Mesangial cell (primary cell): ENCODE data around the gene CCDC188. TPM values are rescaled to one million over a fixed set of nuclear protein-coding genes. Genes with fewer than 3 reads are reported as not detected.

Experiments used
- total RNA-seq: library from RNA; depleted of rRNA; stranded (reverse); fragments of >200 nt; gene quantifications from 2 replicates; pipeline ENCODE4 v1.2.3, GENCODE V29; 2015

The CCDC188 gene
- 0.25 TPM in 1 of 2 replicates, not detected in the other for total RNA-seq

DNA sequence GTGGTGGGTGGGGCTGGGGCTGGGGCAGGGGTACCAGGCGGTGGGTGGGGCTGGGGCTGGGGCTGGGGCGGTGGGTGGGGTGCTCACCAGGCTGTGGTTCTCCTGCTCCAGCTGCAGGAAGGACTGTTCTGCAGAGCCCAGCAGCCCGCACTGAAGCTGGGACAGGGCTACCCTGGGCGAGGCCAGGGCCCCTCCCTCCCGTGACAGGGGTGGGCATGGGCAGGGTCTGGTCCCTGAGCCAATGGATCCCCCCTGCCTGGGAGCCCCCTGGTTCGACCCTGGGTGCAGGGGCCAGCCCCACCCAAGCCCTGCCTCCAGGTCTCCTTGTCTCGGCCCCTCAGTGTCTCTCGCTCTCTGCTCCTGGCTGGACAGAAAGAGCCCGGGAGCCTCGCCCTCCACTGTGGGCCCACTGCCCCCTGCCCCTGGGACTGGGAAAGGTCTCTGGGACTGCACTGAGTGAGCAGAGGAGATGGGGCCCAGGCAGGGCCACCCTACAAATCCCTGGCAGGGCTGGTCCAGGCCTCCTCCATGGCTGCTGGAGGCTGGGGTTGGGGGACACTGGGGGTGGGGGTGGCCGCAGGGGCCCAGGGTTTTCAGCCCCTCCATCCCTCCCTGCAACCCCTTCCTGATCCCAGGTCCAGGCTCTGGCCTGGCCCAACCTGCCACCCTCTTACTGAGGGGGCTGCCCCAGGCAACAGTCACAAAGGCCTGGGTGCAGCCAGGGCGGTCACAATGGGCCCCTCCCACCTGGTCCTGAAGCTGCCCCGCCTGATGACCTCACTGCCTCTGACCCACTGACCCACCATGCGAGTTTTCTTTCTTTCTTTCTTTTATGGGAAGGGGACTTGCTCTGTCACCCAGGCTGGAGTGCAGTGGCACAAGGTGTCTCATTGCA is at the start of gene CCDC188:
Gene CCDC188, minus strand, starts transcription at position 675 of the 895 bp plus-strand sequence. Its CDS starts 69 bp downstream, at position 606.

DNA sequence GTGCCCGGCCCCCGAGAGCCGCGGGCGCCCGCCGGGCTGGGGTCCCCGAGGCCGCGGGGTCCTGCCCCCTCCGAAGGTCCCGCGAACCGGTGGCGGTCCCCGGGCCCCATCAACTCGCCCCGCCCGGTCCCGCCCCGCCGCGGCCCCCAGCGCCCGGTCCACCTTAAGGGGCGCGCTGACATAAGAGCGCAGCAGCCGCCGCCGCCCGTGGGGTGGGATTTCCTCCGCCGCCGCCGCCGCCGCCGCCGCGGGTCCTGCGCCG is 19.3 kb downstream of the CCDC188 start, which contains the start of gene ZDHHC8:
Gene ZDHHC8, plus strand, starts transcription at position 208 of the 262 bp plus-strand sequence. CDS start 144 bp downstream, outside the sequence.

DNA sequence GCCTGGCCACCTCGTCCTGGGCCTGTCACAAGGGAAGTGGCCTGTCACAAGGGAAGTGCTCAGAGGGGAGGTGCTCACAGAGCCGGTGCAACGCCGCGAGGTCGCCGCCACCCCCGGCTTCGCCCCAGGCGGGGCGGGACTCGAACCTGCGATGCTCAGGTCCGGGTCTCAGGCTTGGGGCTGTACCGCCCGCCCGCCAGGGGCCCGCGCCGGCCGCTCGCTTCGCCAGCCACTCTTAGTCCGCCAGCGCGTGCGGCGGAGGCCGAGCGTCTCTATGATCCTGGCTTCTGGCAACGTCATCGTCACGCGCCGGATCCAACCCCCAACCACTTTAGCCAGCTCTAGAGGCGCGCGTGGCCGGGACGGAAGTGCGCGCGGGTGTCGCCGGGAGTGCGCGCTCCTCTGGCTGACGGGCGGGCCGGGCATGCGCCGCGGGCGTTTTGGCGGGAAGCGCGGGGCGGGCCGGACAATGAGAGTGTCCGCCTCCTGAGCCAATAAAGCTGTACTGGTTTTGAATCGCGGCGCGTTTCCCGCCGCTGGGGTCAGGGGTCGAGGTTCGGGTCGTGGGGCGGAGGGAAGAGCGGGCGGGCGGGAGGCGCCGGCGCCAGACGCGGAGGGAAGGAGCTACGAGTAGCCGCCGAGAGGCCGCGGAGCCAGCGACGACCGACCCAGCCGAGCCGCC is 33.8 kb downstream of the CCDC188 start, which contains the start of gene TRMT2A:
Gene TRMT2A, minus strand, starts transcription at position 276 of the 682 bp plus-strand sequence. CDS start 320 bp downstream, outside the sequence.

DNA sequence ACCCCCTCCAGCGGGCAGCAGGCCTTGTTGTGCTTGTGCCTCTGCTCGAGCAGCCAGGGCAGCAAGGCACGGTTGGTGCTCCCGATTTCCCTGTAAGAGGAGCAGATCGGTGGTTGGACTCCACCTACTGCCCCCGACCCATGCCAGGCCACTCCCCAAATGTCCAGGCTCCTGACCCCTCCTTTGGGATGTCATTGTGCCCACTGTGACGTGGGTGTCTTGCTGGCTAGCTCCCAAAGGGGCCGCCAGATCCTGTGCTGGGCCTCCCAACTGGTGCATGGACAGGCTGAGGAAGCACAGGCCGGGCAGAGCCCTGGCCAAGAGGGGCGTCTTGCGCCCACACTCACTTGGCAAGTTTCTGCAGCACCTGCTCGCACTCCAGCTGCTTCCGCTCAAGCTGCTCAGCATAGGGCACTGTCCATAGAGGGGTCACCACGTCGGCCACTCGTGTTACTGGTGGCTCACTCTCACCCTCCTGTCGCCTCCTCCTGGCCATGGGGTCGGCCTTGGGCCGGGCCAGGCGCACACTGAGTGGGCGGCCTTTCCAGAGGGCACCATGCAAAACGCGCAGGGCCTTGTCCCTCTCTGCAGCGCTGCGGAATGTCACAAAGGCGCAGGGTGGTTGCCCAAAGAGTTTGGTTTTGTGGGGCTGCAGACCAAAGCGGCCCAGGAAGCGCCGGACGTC is 35.0 kb downstream of the CCDC188 start, which contains the start of gene RANBP1:
Gene RANBP1, plus strand, starts transcription at position 414 of the 685 bp plus-strand sequence. Its CDS starts 81 bp downstream, at position 495.

Other genes starting within 250 kb of the CCDC188 start
- 317 and 372 TPM in 2 replicates for gene COMT, start 209.3 kb downstream of the CCDC188 start, total RNA-seq
- 24.2 and 47.3 TPM in 2 replicates for gene TXNRD2, start 209.2 kb downstream of the CCDC188 start, total RNA-seq
- 26.7 and 38.0 TPM in 2 replicates for gene ARVCF, start 134.2 kb downstream of the CCDC188 start, total RNA-seq
- 21.8 and 23.6 TPM in 2 replicates for gene TANGO2, start 129.9 kb downstream of the CCDC188 start, total RNA-seq
- gene DGCR8, start 70.8 kb downstream of the CCDC188 start, total RNA-seq = 18.1 and 20.2 TPM in 2 replicates
- 149 and 754 TPM in 2 replicates for gene RANBP1, start 35.0 kb downstream of the CCDC188 start, total RNA-seq
- 27.4 and 43.5 TPM in 2 replicates for gene TRMT2A, start 33.8 kb downstream of the CCDC188 start, total RNA-seq
- gene ZDHHC8, start 19.3 kb downstream of the CCDC188 start, total RNA-seq = 37.8 and 46.1 TPM in 2 replicates
- 13.0 and 21.7 TPM in 2 replicates for gene RTN4R, start 117.3 kb upstream of the CCDC188 start, total RNA-seq
- 63.7 and 77.6 TPM in 2 replicates for gene DGCR6L, start 169.0 kb upstream of the CCDC188 start, total RNA-seq
- 11.2 and 20.5 TPM in 2 replicates for gene ZNF74, start 243.1 kb upstream of the CCDC188 start, total RNA-seq